ENCODE results near the gene UCK1.

The UCK1 gene

DNA sequence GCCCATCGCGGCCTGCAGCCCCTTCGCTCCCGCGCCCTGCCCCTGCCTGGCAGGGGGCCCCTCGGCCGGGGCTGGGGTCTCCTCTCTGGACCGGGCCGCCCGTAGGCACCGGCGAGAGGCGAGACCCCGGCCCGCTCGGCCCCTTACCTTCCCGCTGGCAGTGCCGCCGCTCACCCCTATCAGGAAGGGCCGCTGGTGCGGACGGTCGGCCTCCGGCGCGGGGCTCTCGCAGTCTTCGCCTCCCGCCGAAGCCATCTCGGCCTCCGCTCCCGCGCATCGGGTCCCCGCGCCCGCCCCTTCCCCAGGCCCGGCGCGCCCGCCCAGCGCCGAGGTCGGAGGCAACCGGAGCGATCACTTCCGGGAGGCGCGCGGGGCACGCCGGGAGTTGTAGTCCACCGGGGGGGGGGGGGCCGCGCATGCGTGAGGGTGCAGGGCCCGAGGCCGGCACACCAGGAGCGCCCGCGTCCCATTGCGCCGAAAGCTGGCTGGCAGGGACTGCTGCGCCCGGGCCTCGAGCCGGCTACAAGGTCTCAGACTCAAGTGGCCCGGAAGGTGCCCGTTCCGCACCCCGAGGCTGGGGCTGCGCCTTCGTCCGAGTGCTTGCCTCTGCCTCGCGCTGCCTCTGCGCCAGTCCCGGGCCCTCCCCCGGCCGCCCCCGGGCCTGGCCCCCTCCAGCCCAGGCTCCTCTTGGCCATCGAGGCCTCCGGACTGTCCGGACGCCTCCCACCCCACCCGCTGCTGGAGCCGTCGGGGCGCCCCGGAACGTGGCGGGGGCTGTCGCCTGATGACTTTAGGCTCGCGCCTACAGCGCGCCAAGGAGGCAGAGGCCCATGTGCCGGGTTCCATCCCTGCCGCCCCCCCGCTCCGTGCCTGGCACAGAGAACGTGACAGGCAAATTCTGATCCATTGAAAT, at the start of gene UCK1:
UCK1 (minus strand) TSS at position 344 of the 913 bp plus-strand sequence; CDS start at position 255, 89 bp downstream.
- DNase-seq = peak; percentile 76

DNA sequence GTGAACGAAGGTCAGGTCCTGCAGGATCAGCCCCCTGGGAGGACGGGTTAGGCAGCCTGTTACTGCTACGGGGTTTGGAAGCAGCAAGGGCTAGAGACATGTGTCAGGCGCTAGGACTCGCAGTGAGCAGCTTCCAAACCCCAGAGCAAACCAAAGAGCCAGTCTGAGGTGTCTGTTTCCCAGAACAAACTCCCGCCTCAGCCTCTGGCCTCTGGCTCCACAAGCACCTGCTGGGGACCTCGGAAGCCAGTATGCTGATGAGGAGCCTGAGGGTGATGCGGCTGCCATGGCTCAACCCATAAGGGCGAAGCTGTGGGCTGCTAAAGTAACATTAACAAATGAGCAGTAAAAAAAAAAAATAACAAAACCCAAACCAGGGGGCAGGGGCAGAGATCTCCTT, 49.3 kb upstream of the UCK1 start:
- DNase-seq = no peak

DNA sequence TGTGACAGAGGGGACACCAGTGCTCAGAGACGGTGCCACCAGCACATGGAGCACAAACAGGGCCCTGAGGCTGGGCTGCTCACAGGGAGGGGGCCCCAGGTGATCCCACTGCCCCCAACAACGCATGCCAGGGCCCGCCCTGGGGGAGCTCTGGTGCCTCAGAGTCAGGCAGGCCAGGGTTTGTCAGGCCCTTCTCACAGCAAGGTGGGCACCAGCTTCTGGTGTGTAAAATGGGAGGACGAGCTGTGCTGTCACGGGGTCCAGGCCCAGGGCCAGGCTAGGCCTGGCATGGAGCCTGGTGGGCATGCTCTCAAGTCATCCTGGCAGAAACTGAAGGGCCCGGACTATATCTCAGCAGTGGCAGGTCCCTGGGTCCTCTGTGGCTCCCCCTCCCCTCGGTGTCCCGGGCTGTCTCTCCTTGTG, 48.7 kb upstream of the UCK1 start:
- DNase-seq = no peak

DNA sequence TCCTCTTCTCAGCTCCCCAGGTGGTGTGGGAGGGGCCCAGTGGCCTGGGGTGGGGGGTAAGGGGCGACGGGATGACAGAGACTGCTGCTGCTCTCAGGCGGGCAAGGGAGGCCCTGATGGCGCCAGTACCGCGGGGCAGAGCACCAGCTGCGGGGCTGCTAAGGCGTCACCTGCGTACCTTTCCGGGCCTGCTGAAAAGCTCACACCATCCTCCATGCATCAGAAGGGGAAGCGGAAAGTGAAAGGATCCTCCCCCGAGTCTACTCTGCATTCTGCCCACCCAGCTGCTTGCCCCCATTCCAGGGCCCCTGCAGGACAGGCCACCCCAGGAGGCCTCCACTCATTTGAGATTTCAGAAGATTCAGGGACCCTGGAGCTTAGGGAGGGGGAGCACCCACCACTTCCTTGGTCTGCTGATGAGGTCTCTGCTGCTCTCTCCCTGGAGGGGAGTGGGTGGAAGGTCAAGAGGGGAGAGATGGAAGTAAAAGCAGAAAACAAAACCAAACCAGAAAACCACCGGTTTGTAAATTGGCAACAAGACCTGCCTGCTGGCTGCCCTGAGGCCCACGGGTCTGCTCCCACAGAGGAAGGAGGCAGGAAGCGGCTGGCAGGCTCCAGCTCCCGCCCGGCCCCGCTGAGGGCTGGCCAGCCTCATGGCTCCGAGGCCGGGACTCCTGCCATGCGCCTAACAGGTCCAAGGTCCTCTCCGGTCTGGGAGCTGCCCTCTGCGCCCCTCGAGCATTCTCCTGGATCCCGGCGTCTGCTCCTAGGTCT, 47.9 kb upstream of the UCK1 start:
- peak; percentile 42 for DNase-seq

DNA sequence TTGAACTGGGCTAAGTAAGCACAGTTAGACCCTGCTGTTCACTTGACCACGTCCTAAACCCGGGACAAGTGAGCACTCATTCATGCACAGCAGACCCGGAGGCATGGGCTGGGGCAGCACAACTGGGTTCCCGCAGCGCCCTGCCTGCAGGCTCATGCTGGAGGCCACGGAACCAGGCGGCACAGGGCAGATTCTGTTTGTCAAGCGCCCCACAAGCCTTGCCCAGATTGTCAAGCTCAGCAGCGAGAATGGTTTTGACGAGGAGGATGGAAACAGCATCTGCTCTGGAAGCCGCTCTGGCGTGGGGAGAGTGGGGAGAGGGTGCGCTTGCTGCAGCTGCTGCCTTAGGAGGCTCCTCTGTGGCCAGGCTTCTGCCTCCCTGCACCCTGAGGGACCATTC, 47.0 kb upstream of the UCK1 start:
- no peak for DNase-seq

DNA sequence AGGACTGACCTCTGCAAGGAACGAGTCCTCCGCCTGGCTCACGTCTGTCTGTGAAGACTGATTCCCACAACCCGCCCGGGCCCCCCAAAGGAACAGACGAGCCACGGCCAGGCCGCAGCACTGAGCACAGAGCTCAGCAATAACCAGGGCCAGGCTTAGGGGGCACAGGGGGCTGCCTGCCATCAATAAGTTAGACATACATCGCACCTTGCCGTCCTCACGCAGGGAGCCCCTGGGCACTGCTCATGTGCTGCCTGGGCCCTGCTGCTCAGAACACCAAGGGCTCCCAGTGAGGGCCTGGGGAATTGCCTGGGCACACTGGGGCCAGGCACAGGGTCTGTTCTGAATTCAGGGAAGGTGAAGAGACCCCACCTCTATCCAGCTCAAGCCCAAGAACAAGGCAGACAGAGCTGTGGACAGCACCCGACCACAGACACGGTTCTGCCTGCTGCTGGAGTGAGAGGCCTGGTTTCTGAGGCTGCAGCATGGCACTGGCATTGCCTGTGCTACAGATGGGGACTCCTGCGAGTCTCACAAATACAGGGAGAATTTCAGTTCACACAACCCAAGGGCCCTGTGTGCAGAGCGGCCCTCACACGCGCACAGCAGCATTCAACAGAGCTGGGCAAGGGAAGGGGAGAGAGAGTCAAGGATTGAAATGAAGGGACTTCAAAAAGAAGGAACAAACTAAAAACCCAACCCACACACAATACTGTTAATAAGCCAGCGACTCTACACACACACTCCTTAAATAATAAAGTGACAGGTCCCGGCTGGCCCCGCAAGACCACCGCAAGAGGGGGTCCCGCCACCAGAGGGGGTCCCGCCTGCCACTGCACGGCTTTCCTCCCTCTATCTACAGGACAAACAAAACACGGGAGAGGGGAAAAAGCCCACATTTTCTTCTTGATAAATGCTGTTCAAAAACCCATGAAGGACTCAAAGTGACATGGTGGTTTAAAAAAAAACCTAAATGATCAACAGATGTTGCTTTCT, 46.2 kb upstream of the UCK1 start:
- DNase-seq = no peak

DNA sequence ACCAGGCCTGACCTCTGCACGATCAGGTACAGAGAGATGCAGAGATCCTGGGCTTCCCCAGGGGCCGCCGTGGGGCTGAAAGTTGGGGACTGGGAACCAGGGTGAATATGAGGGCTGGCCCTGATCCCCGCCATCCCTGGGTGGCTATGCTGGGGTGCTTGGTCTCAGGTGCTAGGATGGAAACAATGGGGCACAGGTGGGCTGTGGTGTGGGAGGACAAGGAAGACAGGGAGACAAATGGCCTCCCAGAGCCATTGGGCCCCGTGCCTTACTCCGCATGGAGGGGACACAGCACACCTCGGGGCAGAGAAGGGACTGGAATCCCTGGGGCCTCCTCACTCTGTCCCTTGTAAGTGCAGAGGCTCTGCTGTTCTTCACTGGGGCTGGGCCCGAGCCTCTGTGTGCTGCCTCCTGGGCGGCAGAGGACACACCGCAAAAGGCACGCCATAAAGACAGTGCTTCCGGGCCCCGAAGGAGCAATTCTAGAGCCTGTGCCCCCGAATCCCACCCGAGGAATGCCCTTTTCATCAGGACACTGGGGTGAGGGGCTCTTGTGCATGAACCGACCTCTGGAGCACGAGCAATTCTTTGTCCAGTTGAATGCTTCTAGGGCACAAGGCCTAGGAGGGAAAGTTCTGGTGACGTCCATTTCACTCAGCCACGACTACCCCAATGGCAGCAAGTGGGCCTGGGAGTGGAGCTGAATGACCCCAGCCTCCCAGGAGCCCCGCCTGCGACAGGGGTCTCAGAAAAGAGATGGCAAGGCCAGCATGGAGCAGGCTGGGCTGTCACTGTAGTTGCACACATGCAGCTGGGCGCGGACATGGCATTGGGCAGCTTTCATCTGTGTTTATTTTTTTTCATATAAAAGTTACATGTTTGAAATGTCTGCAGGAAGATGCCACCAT, 45.1 kb upstream of the UCK1 start:
- DNase-seq = no peak

DNA sequence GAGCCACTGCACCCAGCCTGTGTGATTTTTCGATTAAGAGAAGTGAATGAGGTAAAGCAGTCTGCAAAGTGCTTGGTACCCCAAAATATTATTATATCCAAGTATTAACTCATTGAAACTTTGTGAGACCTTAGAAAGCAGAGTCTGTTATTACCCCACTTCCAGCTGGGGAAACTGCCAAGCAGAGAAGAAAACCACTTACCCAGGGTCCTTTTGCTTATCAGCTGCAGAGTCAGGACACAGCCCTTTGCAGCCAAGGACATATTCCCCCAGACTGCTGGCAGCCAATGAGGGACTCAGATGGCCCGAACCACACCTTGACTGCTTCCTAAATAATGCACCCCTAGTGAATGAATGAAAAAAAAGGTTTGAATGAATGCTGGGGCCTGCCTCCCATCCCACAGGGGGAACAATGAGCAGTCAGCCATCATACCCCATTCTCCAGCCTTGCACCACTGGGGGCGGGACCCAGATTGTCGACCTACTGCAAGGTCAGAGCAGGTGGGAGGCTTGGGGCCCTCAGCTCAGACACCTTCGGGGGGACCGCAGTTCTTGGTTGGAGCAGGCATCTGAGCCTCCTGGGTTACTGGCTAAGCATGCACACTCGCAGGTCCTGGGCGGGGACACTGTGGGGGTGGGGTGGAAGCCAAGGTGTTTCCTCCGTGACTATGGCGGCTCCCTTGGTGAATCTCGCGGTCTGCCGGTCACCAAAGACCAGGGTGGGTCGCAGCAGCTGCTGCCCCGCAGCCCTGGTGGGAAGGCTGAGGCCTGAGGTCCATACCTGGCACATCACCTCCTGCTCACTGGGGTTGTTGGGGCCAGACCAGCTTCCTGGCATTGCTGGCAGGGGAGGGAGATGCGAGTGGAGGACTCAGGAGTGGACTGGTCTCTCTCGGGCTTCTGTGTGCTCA, 43.9 kb upstream of the UCK1 start:
- DNase-seq = no peak

DNA sequence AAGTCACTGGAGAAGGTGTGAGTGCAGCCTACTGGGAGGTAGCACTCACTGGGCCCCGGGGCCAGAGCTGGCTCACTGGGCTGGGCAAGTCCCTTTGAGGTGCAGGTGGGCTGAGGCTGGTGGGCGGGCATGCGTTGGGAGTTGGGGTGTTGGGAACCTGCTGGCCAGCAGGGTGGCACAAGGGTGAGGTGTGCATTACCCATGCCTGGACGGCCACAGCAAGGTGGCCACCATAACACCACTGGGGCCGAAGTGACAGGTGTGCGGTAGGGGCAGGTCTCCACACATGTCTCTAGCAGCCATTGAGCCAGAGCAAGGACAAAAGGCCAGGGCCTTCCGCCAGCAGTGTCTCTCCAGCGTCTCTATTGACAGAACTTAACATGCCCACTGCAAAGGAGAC, 36.8 kb upstream of the UCK1 start:
- no peak for DNase-seq

DNA sequence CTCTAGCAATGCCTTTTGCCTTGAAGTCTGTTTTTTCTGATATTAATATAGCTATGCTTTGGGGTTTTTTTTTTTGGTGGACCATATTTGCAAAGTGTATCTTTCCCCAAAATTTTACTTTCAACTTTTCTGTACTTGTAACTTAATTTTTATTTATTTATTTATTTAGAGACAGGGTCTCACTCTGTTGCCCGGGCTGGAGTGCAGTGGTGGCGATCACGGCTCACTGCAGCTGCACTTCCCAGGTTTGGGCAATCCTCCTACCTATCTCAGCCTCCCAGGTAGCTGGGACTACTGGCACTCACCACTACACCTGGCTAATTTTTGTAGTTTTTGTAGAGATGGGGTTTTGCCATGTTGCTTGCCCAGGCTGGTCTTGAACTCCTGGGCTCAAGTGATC, 35.1 kb upstream of the UCK1 start:
- no peak for DNase-seq

DNA sequence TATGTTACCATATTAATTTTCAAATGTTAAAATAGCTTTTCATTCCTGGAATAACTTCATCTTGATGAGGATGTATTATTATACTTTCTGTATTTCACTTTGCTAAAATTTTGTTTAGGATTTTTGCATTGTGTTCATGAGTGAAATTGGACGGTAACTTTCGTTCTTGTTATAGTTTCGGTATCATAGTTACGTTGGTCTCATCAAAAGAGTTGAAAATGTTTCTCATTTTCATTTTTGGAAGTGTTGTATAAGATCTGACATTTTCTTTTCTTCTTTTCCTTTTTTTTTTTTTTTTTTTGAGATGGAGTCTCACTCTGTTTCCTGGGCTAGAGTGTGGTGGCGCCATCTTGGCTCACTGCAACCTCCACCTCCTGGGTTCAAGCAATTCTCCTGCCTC, 34.3 kb upstream of the UCK1 start:
- DNase-seq = no peak

DNA sequence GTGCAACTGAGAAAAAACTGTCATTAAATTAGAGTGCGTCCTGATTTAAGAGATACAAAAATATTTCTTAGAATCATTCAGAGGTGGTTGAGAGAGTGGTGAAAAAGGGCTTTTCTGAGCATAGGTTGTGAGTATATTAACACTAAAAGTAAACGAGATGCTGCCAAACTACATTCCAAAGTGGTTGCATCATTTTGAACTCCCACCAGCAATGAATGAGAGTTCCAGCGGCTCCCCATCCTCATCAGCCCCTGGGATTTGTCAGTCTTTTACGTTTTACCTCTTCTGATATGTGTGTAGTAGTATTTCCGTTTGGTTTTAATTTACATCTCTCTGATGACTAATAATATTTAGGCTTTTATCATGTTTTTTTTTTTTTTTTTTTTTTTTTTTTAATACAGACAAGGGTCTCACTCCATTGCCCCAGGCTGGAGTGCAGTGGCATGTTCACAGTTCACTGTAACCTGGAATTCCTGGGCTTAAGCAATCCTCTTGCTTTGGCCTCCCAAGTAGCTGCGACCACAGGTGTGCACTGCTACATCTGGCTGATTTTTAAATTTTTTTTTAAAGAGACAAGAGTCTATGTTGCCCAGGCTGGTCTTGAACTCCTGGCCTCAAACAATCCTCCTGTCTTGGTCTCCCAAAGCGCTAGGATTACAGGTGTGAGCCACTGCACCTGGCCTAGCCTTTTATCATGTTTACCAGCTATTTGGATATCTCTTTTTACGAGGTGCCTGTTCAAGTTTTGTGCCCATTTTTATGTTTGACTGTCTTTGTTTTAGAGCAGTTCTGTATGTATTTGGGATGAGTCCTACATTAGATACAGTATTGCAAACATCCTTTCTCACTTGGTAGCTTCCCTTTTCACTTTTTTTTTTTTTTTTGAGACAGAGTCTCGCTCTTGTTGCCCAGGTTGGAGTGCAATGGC, 31.2 kb upstream of the UCK1 start:
- DNase-seq = no peak

DNA sequence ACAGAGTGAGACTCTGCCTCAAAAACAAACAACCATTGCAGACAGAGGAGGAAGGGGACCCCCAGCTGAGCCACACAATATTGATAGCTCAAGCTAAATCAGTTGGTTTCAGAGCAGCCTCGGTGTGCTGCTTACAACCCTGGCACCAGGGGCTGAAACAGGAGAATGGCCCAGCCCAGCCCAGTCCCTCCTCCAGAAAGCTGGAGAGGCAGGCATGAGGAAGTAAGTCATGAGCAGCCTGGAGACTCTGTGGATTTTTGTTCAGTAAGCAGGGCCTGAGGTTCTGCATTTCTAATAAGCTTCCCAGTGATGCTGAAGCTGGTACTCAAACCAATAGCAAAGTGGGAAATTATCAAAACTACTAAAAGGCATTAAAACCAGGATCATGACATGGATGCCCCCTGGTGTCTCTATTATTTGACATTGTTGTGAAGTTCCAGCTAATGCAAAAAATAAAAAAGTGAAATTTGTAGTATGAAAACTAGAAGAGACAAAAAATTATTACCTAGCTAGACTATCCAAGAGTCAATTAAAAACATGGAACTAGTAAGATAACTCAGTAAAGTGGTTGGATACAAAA, 28.4 kb upstream of the UCK1 start:
- DNase-seq = no peak

DNA sequence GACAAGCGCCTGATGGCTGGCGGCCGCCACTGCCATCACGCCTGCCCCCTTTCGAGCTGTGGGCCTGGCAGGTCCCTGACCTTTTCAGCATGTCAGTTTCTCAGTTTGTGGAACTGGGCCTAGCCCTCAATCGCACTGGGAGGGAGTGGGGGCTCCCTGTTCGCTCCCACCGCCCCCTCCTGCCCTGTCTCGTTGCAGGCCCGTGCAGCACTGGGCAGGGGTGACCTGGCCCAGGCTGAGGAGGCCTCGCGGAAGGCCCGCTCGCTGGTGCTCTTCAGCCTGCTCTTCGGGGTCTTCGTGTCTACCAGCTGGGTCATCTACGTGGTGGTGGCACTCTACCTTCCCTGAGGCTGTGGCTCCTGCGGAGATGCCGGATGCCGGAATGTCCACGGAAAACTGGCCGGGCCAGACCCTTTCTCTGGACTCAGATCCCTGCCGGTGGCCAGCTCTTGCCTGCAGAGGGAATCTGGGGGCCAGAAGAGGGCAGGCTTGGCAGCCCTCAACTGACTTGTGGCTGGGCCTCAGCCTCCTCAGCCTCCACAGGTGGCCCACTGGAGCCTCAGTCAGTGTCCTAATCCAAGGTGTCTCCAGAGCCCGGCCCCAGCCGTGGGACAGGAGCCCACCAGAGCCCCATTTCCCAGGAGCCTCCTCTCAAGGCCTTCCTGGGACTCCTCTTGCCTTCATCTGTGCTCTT, 26.9 kb upstream of the UCK1 start:
- DNase-seq = no peak

DNA sequence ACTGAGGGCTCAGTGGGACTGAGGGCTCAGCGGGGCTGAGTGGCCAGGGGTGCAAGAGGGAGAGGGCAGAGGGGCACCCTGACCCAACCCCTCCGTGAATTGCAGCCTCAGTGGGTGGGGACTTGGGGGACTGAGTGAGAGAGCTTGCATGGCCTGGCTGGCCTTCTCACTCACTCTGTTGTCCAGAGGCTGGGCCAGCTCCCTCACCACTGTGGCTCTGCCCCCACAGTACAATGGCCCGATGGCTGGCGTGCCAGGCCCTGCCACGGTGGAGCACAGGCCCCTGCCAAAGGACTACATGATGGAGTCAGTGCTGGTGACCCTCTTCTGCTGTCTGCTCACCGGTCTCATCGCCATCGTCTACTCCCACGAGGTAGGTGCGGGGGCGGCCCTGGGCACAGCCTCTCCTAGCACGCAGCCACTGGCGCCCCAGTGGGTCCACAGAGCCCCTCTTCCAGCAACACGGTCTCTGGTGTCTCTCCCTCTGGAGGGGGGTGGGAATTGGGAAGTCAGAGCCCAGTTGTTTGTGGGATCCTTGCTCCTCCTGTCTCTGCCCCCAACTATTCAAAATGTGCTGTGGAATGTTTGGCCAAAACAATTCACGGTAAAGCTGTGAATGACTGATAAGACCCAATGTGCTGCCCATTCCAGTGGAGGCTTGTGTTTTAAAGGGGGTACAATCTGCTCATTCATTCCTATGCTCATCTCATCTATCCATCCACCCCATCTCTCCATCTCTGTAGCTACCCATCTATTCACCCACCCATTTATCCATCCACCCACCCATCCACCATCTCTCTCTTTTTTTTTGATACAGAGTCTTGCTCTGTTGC, 25.0 kb upstream of the UCK1 start:
- DNase-seq = no peak

DNA sequence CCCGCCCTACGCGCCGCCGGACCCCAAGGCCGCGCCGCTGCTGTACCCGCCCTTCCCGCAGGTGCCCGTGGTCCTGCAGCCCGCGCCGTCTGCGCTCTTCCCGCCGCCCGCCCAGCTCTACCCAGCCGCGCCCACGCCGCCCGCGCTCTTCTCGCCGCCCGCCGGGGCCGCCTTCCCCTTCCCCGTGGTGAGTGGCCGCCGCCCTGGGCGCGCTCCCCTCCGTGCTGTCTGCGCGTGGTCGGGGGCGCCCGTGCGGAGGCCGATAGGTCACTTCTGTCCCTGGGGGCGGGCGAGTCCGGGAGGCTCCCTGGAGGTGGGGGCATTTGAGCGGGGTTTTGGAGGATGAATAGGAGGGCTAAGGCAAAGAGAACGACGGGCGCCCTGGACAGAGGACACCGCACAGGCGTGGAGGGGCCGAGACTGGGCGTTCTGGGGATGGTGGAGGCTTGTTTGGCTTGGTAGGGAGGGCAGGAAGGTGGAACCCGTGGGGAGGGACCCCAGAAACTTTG, 23.8 kb upstream of the UCK1 start:
- no peak for DNase-seq

All from stimulated activated CD4-positive, alpha-beta T cell treated with anti-CD3 and anti-CD28 coated beads, Interleukin-4, amount 100 ng/mL, for 24 hours (primary cell).